DND-41 (cell line): ENCODE data around the gene KDSR.
A peak's percentile ranks its signal among the peaks of the same experiment; 100 is the strongest.
"Not testable (repeated sequence)": the region's sequence is repeated elsewhere in the genome, so short reads cannot be mapped to it uniquely, and the experiment has no call there.

ENCODE experiments used
- ATAC-seq: fragments of 200-7000 bp; cut with Tn5 transposase; 3 replicates; pipeline ENCODE4 v1.9.1; 2021; ENCODE audit warnings: low read depth; ENCODE audit not compliant: insufficient read depth
- DNase-seq: peaks from one replicate; pipeline ENCODE4 v3.0.0-alpha.2; 2020
- H2AFZ ChIP-seq: 2 replicates; pipeline ENCODE4 v1.6.0; 2012; ENCODE audit warnings: low read depth, low read length
- H3K27ac ChIP-seq: 2 replicates; pipeline ENCODE4 v1.5.1; 2012; ENCODE audit warnings: low read length, inconsistent platforms
- H3K27me3 ChIP-seq: fragments of 200-600 bp; sonication (generic); 2 replicates; pipeline ENCODE4 v1.6.0; 2012; ENCODE audit warnings: low read length, mild to moderate bottlenecking, inconsistent platforms; ENCODE audit not compliant: insufficient read depth, poor library complexity
- H3K36me3 ChIP-seq: 2 replicates; pipeline ENCODE4 v1.5.1; 2012; ENCODE audit warnings: low read length, inconsistent platforms; ENCODE audit not compliant: insufficient read depth
- H3K4me1 ChIP-seq: 2 replicates; pipeline ENCODE4 v1.5.1; 2012; ENCODE audit warnings: mild to moderate bottlenecking, low read length; ENCODE audit not compliant: insufficient read depth
- H3K4me2 ChIP-seq: 2 replicates; pipeline ENCODE4 v1.6.0; 2012; ENCODE audit warnings: mild to moderate bottlenecking, moderate library complexity, low read length, inconsistent platforms; ENCODE audit not compliant: insufficient read depth
- H3K4me3 ChIP-seq, 2 experiments: fragments of 200-600 bp in 1 of 2; shearing (Covaris generic) in 1 of 2; 2 replicates each; pipeline ENCODE4 v1.5.1; 2012 to 2016; ENCODE audit warnings: inconsistent platforms in 2 of 2, low read length in 2 of 2, mild to moderate bottlenecking in 2 of 2, low read depth in 1 of 2, moderate library complexity in 1 of 2
- H3K79me2 ChIP-seq: 2 replicates; pipeline ENCODE4 v1.6.0; 2012; ENCODE audit warnings: low read length, inconsistent platforms; ENCODE audit not compliant: insufficient read depth
- H3K9ac ChIP-seq: 2 replicates; pipeline ENCODE4 v1.6.0; 2012; ENCODE audit warnings: low read depth, mild to moderate bottlenecking, inconsistent platforms, low read length, moderate library complexity
- H3K9me3 ChIP-seq: 2 replicates; pipeline ENCODE4 v1.5.1; 2012; ENCODE audit warnings: low read length, moderate library complexity, mild to moderate bottlenecking, inconsistent platforms; ENCODE audit not compliant: insufficient read depth, severe bottlenecking
- H4K20me1 ChIP-seq: 2 replicates; pipeline ENCODE4 v1.6.0; 2012; ENCODE audit warnings: low read length; ENCODE audit not compliant: insufficient read depth
- EZH2 ChIP-seq: IDR thresholded peaks from 3 replicates; pipeline ENCODE4 v1.6.1; 2012; ENCODE audit warnings: borderline replicate concordance, low read depth, mild to moderate bottlenecking, moderate library complexity, low read length, inconsistent platforms; ENCODE audit not compliant: severe bottlenecking
- TF ChIP-seq, protein P1 (sequence below): IDR thresholded peaks from 2 replicates; pipeline ENCODE4 v1.5.1; 2012; ENCODE audit warnings: borderline replicate concordance, low read length, moderate library complexity, mild to moderate bottlenecking; ENCODE audit not compliant: poor library complexity, severe bottlenecking; ENCODE audit errors: extremely low read depth

The KDSR gene

DNA sequence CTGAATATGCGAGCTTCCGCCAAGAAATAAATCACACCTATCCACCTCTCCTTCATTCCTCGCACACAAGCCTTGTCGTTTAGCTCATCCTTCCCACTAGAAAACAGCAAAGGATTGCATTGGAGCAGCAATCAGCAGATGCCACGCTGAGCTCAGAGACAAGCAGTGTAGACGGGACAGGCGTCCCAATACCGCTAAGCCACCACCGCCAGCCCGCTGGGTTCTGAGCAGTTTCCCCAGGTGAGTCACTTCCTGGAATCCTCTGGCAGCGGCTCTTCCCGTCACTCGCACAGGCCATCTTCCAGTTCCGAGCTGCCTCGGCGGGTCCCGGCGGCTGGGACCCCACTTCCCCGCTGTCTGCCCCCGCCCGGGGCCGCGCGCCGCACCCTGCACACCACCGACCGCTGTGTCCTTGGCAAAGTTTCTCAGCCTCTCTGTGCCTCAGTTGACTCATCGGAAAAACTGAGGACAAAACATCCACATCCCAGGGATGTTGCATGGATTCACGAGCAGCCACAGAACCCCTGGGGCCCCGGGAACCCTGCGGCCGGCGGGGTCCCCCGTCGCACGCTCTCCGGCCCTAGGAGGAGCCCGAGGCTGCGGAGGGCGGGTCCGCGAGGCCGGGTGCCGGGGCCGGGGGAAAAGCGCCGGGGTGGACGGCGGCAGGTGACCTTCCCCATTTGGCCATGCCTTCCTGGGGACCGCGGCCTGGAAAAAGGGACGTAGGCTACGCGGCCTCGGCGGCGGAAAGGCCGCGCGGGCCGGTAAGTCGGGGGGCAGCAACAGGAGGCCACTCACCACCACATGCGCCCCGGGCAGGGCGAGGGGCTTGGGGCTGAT, 573 bp downstream of the KDSR start:
- peak overlapping the region; percentile 81 to 88 for H3K4me3 ChIP-seq
- H3K79me2 ChIP-seq: peaks cover 28% of the 10 kb centered on the region
- H3K9ac ChIP-seq: peak overlapping the region; percentile 87
- peaks cover 10% of the 10 kb centered on the region for H4K20me1 ChIP-seq
- H3K36me3 ChIP-seq: peaks cover 14% of the 10 kb centered on the region
- H3K27me3 ChIP-seq: no peaks in the 10 kb centered on the region
- H3K4me1 ChIP-seq: peaks cover 41% of the 10 kb centered on the region
- H2AFZ ChIP-seq: peak overlapping the region; percentile 96
- peaks cover 2% of the 10 kb centered on the region for H3K9me3 ChIP-seq
- H3K4me2 ChIP-seq: peak overlapping the region; percentile 83
- ATAC-seq (peak; percentile 61), DNase-seq (peak; percentile 73)
- TF ChIP-seq EZH2: no peak
- TF ChIP-seq, protein P1, sequence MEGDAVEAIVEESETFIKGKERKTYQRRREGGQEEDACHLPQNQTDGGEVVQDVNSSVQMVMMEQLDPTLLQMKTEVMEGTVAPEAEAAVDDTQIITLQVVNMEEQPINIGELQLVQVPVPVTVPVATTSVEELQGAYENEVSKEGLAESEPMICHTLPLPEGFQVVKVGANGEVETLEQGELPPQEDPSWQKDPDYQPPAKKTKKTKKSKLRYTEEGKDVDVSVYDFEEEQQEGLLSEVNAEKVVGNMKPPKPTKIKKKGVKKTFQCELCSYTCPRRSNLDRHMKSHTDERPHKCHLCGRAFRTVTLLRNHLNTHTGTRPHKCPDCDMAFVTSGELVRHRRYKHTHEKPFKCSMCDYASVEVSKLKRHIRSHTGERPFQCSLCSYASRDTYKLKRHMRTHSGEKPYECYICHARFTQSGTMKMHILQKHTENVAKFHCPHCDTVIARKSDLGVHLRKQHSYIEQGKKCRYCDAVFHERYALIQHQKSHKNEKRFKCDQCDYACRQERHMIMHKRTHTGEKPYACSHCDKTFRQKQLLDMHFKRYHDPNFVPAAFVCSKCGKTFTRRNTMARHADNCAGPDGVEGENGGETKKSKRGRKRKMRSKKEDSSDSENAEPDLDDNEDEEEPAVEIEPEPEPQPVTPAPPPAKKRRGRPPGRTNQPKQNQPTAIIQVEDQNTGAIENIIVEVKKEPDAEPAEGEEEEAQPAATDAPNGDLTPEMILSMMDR: no peak
- peak overlapping the region; percentile 74 for H3K27ac ChIP-seq

DNA sequence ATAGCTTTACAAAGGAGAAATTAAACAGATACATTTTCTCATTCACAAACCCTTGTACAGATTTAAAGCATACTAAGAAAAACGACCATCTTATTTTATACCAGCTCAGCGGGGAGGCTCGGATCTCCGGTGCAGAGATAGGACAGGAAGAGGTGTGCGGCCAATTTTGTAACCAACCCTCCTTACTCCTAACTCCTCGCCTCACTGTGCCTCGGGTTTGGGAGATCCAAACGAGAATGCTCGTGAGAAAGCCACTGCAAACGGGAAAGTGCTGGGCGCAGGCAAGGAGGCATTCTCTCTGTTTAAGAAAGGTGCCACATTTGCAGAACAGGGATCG, 1.2 kb downstream of the KDSR start:
- ATAC-seq: no peak

DNA sequence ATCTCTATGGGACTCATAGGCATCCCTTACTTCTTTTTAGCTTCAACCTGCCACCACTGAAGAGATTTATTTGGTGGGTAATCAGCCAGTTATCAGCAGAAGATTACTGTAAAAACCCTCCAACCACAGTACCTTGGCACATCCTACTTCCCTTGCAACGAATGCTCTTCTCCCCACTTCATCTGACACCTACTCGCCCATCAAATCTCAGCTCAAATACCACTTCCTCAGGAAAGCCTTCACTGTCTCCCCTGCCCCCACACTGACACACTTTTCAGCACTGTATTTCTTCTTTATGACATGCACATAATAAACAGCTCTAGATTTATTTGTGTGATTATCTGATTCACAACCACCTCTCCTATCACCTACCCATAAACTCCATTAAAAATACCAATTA, 3.1 kb downstream of the KDSR start:
- H3K4me2 ChIP-seq: no peak overlapping the region
- no peak overlapping the region for H2AFZ ChIP-seq
- no peak for ATAC-seq
- H3K9ac ChIP-seq: no peak overlapping the region
- TF ChIP-seq, protein P1: no peak
- TF ChIP-seq EZH2: no peak
- H3K79me2 ChIP-seq: peaks cover 28% of the 10 kb centered on the region
- H3K27ac ChIP-seq: no peak overlapping the region
- peaks cover 41% of the 10 kb centered on the region for H3K4me1 ChIP-seq
- H4K20me1 ChIP-seq: peaks cover 10% of the 10 kb centered on the region
- DNase-seq: peak; percentile 61
- H3K27me3 ChIP-seq: no peaks in the 10 kb centered on the region
- H3K36me3 ChIP-seq: peaks cover 29% of the 10 kb centered on the region
- H3K4me3 ChIP-seq: no peak overlapping the region
- H3K9me3 ChIP-seq: no peaks in the 10 kb centered on the region

More for the DNA sequence above, 1.2 kb downstream of the KDSR start:
- peak overlapping the region; percentile 74; the same call in 1 of the 2 replicates for H3K27ac ChIP-seq
- H3K36me3 ChIP-seq: peaks cover 18% of the 10 kb centered on the region
- H3K9ac ChIP-seq: peak overlapping the region; percentile 87
- H3K9me3 ChIP-seq: peaks cover 2% of the 10 kb centered on the region
- peaks cover 10% of the 10 kb centered on the region for H4K20me1 ChIP-seq
- TF ChIP-seq, protein P1: no peak
- no peak for TF ChIP-seq EZH2
- H3K4me3 ChIP-seq: peak overlapping the region; percentile 81 to 88; a peak in 3 of 4 replicates
- peak overlapping the region; percentile 83 for H3K4me2 ChIP-seq
- H3K79me2 ChIP-seq: peaks cover 28% of the 10 kb centered on the region
- DNase-seq: no peak
- H3K27me3 ChIP-seq: no peaks in the 10 kb centered on the region
- no peak overlapping the region; the same call in 1 of the 2 replicates for H2AFZ ChIP-seq
- H3K4me1 ChIP-seq: peaks cover 41% of the 10 kb centered on the region

DNA sequence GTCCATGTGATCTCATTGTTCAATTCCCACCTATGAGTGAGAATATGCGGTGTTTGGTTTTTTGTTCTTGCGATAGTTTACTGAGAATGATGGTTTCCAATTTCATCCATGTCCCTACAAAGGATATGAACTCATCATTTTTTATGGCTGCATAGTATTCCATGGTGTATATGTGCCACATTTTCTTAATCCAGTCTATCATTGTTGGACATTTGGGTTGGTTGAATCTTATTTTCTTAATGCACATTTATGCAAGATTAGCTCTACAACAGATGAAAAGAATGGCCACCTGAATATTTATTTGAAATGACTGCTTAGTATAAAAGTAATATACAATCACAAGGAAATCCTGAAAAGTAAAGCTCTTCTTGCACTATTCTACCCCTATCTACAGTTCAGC, 3.6 kb downstream of the KDSR start:
- H2AFZ ChIP-seq, ATAC-seq, H3K4me2 ChIP-seq, H3K4me3 ChIP-seq, H3K27me3 ChIP-seq, DNase-seq, H3K9me3 ChIP-seq, H3K9ac ChIP-seq, H3K27ac ChIP-seq: not testable (repeated sequence)
- peaks cover 36% of the 10 kb centered on the region for H3K4me1 ChIP-seq
- peaks cover 10% of the 10 kb centered on the region for H4K20me1 ChIP-seq
- peaks cover 32% of the 10 kb centered on the region for H3K36me3 ChIP-seq
- H3K79me2 ChIP-seq: peaks cover 26% of the 10 kb centered on the region
